DOHH2 (cell line): ENCODE measurements around the gene MORN3.

Experiments
- H3F3A ChIP-seq: fragments of 200-600 bp; sonication (generic), shearing (Covaris generic); 2 replicates; pipeline ENCODE4 v1.6.0; 2016; ENCODE audit warnings: antibody characterized with exemption, mild to moderate bottlenecking; ENCODE audit not compliant: control insufficient read depth, insufficient read depth
- H3K27ac ChIP-seq: fragments of 200-600 bp; sonication (generic); 2 replicates; pipeline ENCODE4 v1.5.1; 2014; ENCODE audit warnings: low read depth, mild to moderate bottlenecking, low read length, moderate library complexity
- H3K27me3 ChIP-seq: fragments of 200-600 bp; sonication (generic); 2 replicates; pipeline ENCODE4 v1.6.1; 2014; ENCODE audit warnings: mild to moderate bottlenecking, low read length, mixed read lengths; ENCODE audit not compliant: control insufficient read depth
- H3K36me3 ChIP-seq: fragments of 200-600 bp; sonication (generic); 2 replicates; pipeline ENCODE4 v1.6.1; 2014; ENCODE audit warnings: mild to moderate bottlenecking, low read length, moderate library complexity, mixed read lengths; ENCODE audit not compliant: control insufficient read depth
- H3K4me1 ChIP-seq: fragments of 200-600 bp; sonication (generic); 2 replicates; pipeline ENCODE4 v1.6.1; 2014; ENCODE audit warnings: mild to moderate bottlenecking, low read length, mixed read lengths; ENCODE audit not compliant: control insufficient read depth
- H3K4me2 ChIP-seq: fragments of 200-600 bp; sonication (generic); 2 replicates; pipeline ENCODE4 v1.6.0; 2014; ENCODE audit warnings: mild to moderate bottlenecking, low read length, moderate library complexity
- H3K4me3 ChIP-seq: fragments of 200-600 bp; sonication (generic); 2 replicates; pipeline ENCODE4 v1.5.1; 2014; ENCODE audit warnings: mild to moderate bottlenecking, low read length, mixed read lengths
- H3K79me2 ChIP-seq: fragments of 200-600 bp; sonication (generic); 2 replicates; pipeline ENCODE4 v1.6.1; 2014; ENCODE audit warnings: mild to moderate bottlenecking, low read length, mixed read lengths; ENCODE audit not compliant: control insufficient read depth
- H3K9me2 ChIP-seq: fragments of 200-600 bp; sonication (generic); replicated peaks from 2 replicates; pipeline ENCODE4 v1.6.1; 2014; ENCODE audit warnings: mild to moderate bottlenecking, low read length, mixed read lengths; ENCODE audit not compliant: control insufficient read depth
- H3K9me3 ChIP-seq: fragments of 200-600 bp; sonication (generic); 2 replicates; pipeline ENCODE4 v1.6.1; 2014; ENCODE audit warnings: antibody characterized with exemption, low read length, mixed read lengths; ENCODE audit not compliant: control insufficient read depth, insufficient read depth
- H4K20me1 ChIP-seq: fragments of 200-600 bp; sonication (generic); 2 replicates; pipeline ENCODE4 v1.6.0; 2014; ENCODE audit warnings: low read depth, mild to moderate bottlenecking, antibody characterized with exemption, low read length, moderate library complexity; ENCODE audit not compliant: control insufficient read depth, insufficient read depth
- EZH2phosphoT487 ChIP-seq: fragments of 200-600 bp; sonication (generic); IDR thresholded peaks from 2 replicates; pipeline ENCODE4 v1.6.1; 2017; ENCODE audit warnings: borderline replicate concordance, mild to moderate bottlenecking, antibody characterized with exemption, low read length, moderate library complexity, mixed read lengths
- TF ChIP-seq, protein P1 (sequence below): fragments of 200-600 bp; sonication (generic); IDR thresholded peaks from one replicate; pipeline ENCODE4 v1.5.1; 2014; ENCODE audit warnings: antibody characterized with exemption, mild to moderate bottlenecking, low read depth, low read length; ENCODE audit not compliant: poor library complexity, severe bottlenecking

MORN3 gene

DNA sequence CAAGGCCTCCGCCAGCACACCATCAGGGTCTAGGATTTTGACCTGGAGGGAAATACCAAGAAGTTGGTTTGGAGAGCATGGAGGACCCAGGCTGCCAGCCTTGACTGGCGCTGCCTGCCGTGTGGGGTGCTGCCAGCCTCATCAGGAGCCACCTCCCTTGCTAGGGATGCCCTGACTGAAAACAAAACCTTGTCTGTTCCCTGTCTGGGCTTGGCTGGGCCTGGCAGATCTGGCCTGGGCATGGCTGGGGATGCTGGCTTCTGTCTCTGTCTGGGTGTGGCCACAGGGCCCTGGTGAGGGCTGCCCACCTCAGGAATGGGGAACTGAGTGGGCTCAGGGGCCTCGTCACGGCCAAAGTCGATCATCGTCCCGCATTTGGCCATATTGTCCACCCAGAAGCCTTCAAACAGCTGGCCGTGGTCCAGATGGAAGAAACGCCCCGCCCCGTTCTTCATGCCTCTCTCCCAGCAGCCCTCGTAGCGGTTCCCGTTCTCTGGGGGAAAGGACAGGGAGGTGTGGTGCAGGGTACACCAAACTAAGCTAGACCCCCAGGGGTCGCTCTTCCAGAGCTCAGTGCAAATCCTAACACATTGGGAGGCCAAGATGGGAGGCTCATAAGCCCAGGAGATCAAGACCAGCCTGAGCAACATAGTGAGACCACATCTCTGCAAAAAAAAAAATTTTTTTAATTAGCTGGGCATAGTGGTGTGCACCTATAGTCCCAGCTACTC, 16.5 kb downstream of the MORN3 start:
- Histone ChIP-seq H3K4me3 (no peak overlapping the region), H3F3A (0 out of 2 replicates have a peak, but pooled peaks cover 4% of the 10 kb centered on the region), H3K4me2 (no peak overlapping the region), H4K20me1 (no peaks in the 10 kb centered on the region), H3K27ac (no peak overlapping the region), H3K27me3 (no peaks in the 10 kb centered on the region), H3K9me2 (no peaks in the 10 kb centered on the region), H3K79me2 (no peaks in the 10 kb centered on the region), H3K4me1 (no peaks in the 10 kb centered on the region), H3K9me3 (no peaks in the 10 kb centered on the region), H3K36me3 (no peaks in the 10 kb centered on the region)
- TF ChIP-seq, protein P1, sequence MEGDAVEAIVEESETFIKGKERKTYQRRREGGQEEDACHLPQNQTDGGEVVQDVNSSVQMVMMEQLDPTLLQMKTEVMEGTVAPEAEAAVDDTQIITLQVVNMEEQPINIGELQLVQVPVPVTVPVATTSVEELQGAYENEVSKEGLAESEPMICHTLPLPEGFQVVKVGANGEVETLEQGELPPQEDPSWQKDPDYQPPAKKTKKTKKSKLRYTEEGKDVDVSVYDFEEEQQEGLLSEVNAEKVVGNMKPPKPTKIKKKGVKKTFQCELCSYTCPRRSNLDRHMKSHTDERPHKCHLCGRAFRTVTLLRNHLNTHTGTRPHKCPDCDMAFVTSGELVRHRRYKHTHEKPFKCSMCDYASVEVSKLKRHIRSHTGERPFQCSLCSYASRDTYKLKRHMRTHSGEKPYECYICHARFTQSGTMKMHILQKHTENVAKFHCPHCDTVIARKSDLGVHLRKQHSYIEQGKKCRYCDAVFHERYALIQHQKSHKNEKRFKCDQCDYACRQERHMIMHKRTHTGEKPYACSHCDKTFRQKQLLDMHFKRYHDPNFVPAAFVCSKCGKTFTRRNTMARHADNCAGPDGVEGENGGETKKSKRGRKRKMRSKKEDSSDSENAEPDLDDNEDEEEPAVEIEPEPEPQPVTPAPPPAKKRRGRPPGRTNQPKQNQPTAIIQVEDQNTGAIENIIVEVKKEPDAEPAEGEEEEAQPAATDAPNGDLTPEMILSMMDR, result no peak
- no peak for TF ChIP-seq EZH2phosphoT487

- no peaks in the 10 kb centered on the region for H3F3A ChIP-seq
- no peak for TF ChIP-seq EZH2phosphoT487
- TF ChIP-seq, protein P1, result no peak
- no peaks in the 10 kb centered on the region for H3K9me2 ChIP-seq
- H3K36me3 ChIP-seq, result no peaks in the 10 kb centered on the region
- no peaks in the 10 kb centered on the region for H3K27me3 ChIP-seq
- H3K4me1 ChIP-seq, result no peaks in the 10 kb centered on the region
- H3K4me2 ChIP-seq, result no peak overlapping the region
- no peaks in the 10 kb centered on the region for H3K9me3 ChIP-seq
- no peaks in the 10 kb centered on the region for H3K79me2 ChIP-seq
- H3K4me3 ChIP-seq, result no peak overlapping the region
- no peak overlapping the region for H3K27ac ChIP-seq
- H4K20me1 ChIP-seq, result no peaks in the 10 kb centered on the region
Observed at GRCh38 chr12:121651320-121651719, 18.1 kb downstream of the MORN3 start.

DNA sequence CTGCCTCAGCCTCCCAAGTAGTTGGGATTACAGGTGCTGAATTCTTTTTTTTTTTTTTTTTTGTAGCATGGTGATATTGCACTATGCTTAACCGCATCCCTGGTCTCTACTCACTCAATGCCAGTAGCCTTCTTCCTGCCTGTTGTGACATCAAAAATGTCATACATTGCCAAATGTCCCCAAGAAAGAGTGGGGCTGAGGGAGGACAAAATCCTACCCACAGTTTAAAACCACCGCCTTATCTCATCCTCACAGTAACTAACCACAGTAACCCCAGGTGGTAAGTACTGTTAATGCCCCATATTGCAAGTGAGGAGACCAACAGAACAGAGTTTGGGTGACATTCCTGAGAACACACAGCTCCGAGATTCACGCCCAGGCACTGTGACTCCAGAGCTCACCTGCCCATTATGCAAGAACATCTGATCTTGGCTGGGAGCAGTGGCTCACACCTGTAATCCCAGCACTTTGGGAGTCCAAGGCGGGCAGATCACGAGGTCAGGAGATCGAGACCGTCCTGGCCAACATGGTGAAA, 19.6 kb downstream of the MORN3 start:
- TF ChIP-seq, protein P1, result no peak
- no peak for TF ChIP-seq EZH2phosphoT487
- Histone ChIP-seq H3K27ac (no peak overlapping the region), H3K27me3 (no peaks in the 10 kb centered on the region), H3K9me3 (no peaks in the 10 kb centered on the region), H3K9me2 (no peaks in the 10 kb centered on the region), H3K4me3 (no peak overlapping the region), H3K36me3 (no peaks in the 10 kb centered on the region), H3F3A (no peaks in the 10 kb centered on the region), H3K4me1 (no peaks in the 10 kb centered on the region), H3K4me2 (no peak overlapping the region), H3K79me2 (no peaks in the 10 kb centered on the region), H4K20me1 (no peaks in the 10 kb centered on the region)
